HepG2 (cell line): ENCODE results near the gene ARHGAP9. TPM values are rescaled to one million over a fixed set of nuclear protein-coding genes. Genes with fewer than 3 reads are reported as not detected.
"Not testable (repeated sequence)": the region's sequence is repeated elsewhere in the genome, so short reads cannot be mapped to it uniquely, and the experiment has no call there.

ENCODE experiments used
- ATAC-seq: fragments of 200-7000 bp; cut with Tn5 transposase; 3 replicates; pipeline ENCODE4 v1.9.1; 2020; ENCODE audit warnings: mild to moderate bottlenecking, moderate library complexity
- BruUV-seq: library from RNA; stranded (reverse); fragments of 400-500 nt; replicated peaks from 2 replicates; lab custom pipeline; 2021; lab: Mats Ljungman, UMichigan
- CTCF ChIA-PET: fragments of 300-600 bp; formaldehyde crosslinking; extraction: SDS; loops from one replicate; lab custom pipeline; 2021; ENCODE audit warnings: low total read pairs, inconsistent platforms, low intra/inter-chr PET ratio; lab: Yijun Ruan, JAX
- POLR2A ChIA-PET: fragments of 350-600 bp; sonication (Branson Sonifier 250); formaldehyde crosslinking; loops from one replicate; lab custom pipeline; 2020; ENCODE audit warnings: antibody characterized with exemption, inconsistent platforms; lab: Yijun Ruan, JAX
- DNase-seq: peaks from one replicate; pipeline ENCODE4 v3.0.0-alpha.2; 2015; ENCODE audit warnings: low spot score
- FAIRE-seq: peaks from 3 replicates; lab custom pipeline; 2011; peaks lifted over from hg19 to GRCh38; lab: Jason Lieb, UNC
- H2AFZ ChIP-seq: one replicate; pipeline ENCODE4 v1.6.1; 2011; ENCODE audit warnings: low read length, inconsistent platforms
- H3K27ac ChIP-seq: fragments of 300-600 bp; 3 replicates; pipeline ENCODE4 v1.8.0; 2011; ENCODE audit warnings: mixed run types, mild to moderate bottlenecking, mixed read lengths, low read length, inconsistent platforms; ENCODE audit not compliant: insufficient read depth; ENCODE audit errors: extremely low read length
- H3K27me3 ChIP-seq, 2 experiments: fragments of 200-600 bp in 1 of 2; 2 replicates in 1 of 2; 3 replicates in 1 of 2; pipeline versions ENCODE4 v1.6.0 to v1.8.0; 2011; ENCODE audit warnings: low read length in 2 of 2, mild to moderate bottlenecking in 2 of 2, moderate library complexity in 2 of 2, inconsistent platforms in 1 of 2; ENCODE audit not compliant: insufficient read depth in 2 of 2, control insufficient read depth in 1 of 2
- H3K36me3 ChIP-seq, 2 experiments: fragments of 200-600 bp in 1 of 2; replicated peaks in 1 of 2; 2 replicates in 1 of 2; 3 replicates in 1 of 2; pipeline versions ENCODE4 v1.5.1 to v1.8.0; 2011; ENCODE audit warnings: low read length in 2 of 2, inconsistent platforms in 1 of 2; ENCODE audit not compliant: insufficient read depth in 2 of 2, control insufficient read depth in 1 of 2
- H3K4me1 ChIP-seq: 2 replicates; pipeline ENCODE4 v1.5.1; 2012; ENCODE audit warnings: low read length, inconsistent platforms; ENCODE audit not compliant: insufficient read depth
- H3K4me2 ChIP-seq: 2 replicates; pipeline ENCODE4 v1.6.0; 2011; ENCODE audit warnings: low read depth, low read length, inconsistent platforms
- H3K4me3 ChIP-seq, 3 experiments: fragments of 200-600 bp in 1 of 3; sonication (generic), shearing (Covaris generic) in 1 of 3; replicated peaks in 1 of 3; 2 replicates each; pipeline ENCODE4 v1.5.1; 2011 to 2016; ENCODE audit warnings: low read length in 3 of 3, inconsistent platforms in 2 of 3, low read depth in 2 of 3, mild to moderate bottlenecking in 2 of 3, control low read depth in 1 of 3, mixed read lengths in 1 of 3; ENCODE audit not compliant: insufficient read depth in 1 of 3
- H3K79me2 ChIP-seq: one replicate; pipeline ENCODE4 v1.6.1; 2011; ENCODE audit warnings: low read length, inconsistent platforms; ENCODE audit not compliant: insufficient read depth
- H3K9ac ChIP-seq: 2 replicates; pipeline ENCODE4 v1.6.0; 2011; ENCODE audit warnings: mild to moderate bottlenecking, low read depth, low read length, inconsistent platforms; ENCODE audit not compliant: insufficient read depth
- H3K9me3 ChIP-seq: 2 replicates; pipeline ENCODE4 v1.5.1; 2012; ENCODE audit warnings: mild to moderate bottlenecking, low read length
- H4K20me1 ChIP-seq: 2 replicates; pipeline ENCODE4 v1.6.0; 2011; ENCODE audit warnings: inconsistent platforms, mild to moderate bottlenecking, low read length, moderate library complexity; ENCODE audit not compliant: insufficient read depth
- HOXA3 ChIP-seq: sonication (generic); formaldehyde crosslinking; IDR thresholded peaks from 2 replicates; pipeline ENCODE4 v1.5.0; 2020; ENCODE audit warnings: missing genetic modification reagents
- MYNN ChIP-seq: sonication (generic); formaldehyde crosslinking; IDR thresholded peaks from 2 replicates; pipeline ENCODE4 v1.4.0; 2020; ENCODE audit warnings: mild to moderate bottlenecking, low read depth, missing genetic modification reagents
- NFYB ChIP-seq: sonication (generic); formaldehyde crosslinking; IDR thresholded peaks from 2 replicates; pipeline ENCODE4 v1.4.0; 2020; ENCODE audit warnings: missing genetic modification reagents
- RBFOX2 ChIP-seq: fragments of 200-400 bp; formaldehyde crosslinking; IDR thresholded peaks from 2 replicates; pipeline ENCODE4 v1.6.1; 2017; ENCODE audit warnings: low read depth, mild to moderate bottlenecking, low read length
- TGIF2 ChIP-seq: IDR thresholded peaks from 2 replicates; pipeline ENCODE4 v1.6.1; 2016; ENCODE audit warnings: control low read depth, missing compliant biosample characterization
- ZNF350 ChIP-seq: sonication (generic); formaldehyde crosslinking; IDR thresholded peaks from 2 replicates; pipeline ENCODE4 v1.4.0; 2020; ENCODE audit warnings: mild to moderate bottlenecking, low read depth, missing genetic modification reagents, borderline replicate concordance
- ZNF598 ChIP-seq: sonication (generic); formaldehyde crosslinking; IDR thresholded peaks from 2 replicates; pipeline ENCODE4 v1.5.1; 2020; ENCODE audit warnings: mild to moderate bottlenecking, missing genetic modification reagents, borderline replicate concordance
- ZNF605 ChIP-seq: sonication (generic); formaldehyde crosslinking; IDR thresholded peaks from 2 replicates; pipeline ENCODE4 v1.8.0; 2022; ENCODE audit warnings: mild to moderate bottlenecking, missing genetic modification reagents
- ZNF614 ChIP-seq: IDR thresholded peaks from 2 replicates; pipeline ENCODE4 v1.6.1; 2018; ENCODE audit warnings: missing biosample characterization, missing genetic modification reagents, inconsistent platforms, borderline replicate concordance
- ZNF781 ChIP-seq: sonication (generic); formaldehyde crosslinking; IDR thresholded peaks from 2 replicates; pipeline ENCODE4 v1.5.1; 2020; ENCODE audit warnings: borderline replicate concordance, mild to moderate bottlenecking, missing genetic modification reagents; ENCODE audit errors: not compliant biosample characterization
- ZNF891 ChIP-seq: sonication (generic); formaldehyde crosslinking; IDR thresholded peaks from 2 replicates; pipeline ENCODE4 v1.5.0; 2020; ENCODE audit warnings: mild to moderate bottlenecking, missing genetic modification reagents
- WGBS: methylation state at CpG from one replicate; pipeline ENCODE4 v1.1.6; 2017; ENCODE audit warnings: low lambda C conversion rate; 5-methylcytosine and 5-hydroxymethylcytosine counted together
- in situ Hi-C: cut with HindIII; loops from 2 replicates; pipeline ENCODE4 v1.10.0; 2017; ENCODE audit warnings: low pct_unique_long_range_greater_than_20kb; ENCODE audit not compliant: extremely low pct_ligation_motif_present
- intact Hi-C: fragments of 100-400 bp; cut with micrococcal nuclease; formaldehyde crosslinking; loops from one replicate; pipeline ENCODE4 v1.10.0; 2022; ENCODE audit not compliant: unreplicated experiment
- polyA plus RNA-seq, 8 experiments: library from polyadenylated mRNA; depleted of rRNA in 3 of 8; stranded (reverse) in 7 of 8; unstranded in 1 of 8; fragments of >200 nt; fragmentation: Illumina TruSeq in 4 of 8; extraction: Trizol in 4 of 8; gene quantifications; 2 replicates each; pipeline versions ENCODE4 v1.2.1 to v1.2.3, GENCODE V29; 2011 to 2016; ENCODE audit warnings: low read depth in 4 of 8, missing spikeins in 1 of 8, mixed read lengths in 1 of 8; ENCODE audit not compliant: insufficient read depth in 1 of 8
- total RNA-seq, 5 experiments: library from RNA; depleted of rRNA; stranded (reverse); fragments of >200 nt; fragmentation: Illumina TruSeq; extraction: Trizol; gene quantifications; 2 replicates each; pipeline ENCODE4 v1.2.3, GENCODE V29; 2016; ENCODE audit warnings: low read depth in 1 of 5
- TF ChIP-seq, protein P1 (sequence below): sonication (generic); IDR thresholded peaks from 2 replicates; pipeline ENCODE4 v1.6.1; 2016; ENCODE audit warnings: low read depth, borderline replicate concordance

The ARHGAP9 gene
- total and polyA plus RNA-seq, 2 of the 13 experiments (the other 11 are each of a cell fraction or from before 2014, with no cell fraction given): 0.18 to 1.2 TPM

DNA sequence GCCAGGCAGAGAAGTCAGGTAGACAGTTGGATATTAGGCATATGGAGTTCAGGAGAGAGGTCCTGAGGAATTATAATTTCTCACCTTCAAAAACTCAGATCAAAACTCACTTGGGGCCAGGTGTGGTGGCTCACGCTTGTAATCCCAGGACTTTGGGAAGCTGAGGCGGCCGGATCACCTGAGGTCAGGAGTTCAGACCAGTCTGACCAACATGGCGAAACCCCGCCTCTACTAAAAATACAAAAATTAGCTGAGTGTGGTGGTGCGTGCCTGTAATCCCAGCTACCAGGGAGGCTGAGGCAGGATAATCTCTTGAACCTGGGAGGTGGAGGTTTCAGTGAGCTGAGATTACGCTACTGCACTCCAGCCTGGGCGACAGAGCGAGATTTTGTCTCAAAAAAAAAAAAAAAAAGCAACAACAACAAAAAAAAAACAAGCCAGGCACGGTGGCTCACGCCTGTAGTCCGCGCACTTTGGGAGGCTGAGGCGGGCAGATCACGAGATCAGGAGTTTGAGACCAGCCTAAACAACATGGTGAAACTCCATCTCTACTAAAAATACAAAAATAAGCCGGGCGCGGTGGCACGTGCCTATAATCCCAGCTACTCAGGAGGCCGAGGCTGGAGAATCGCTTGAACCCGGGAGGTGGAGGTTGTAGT, 22.8 kb upstream of the ARHGAP9 start:
- H3K36me3 ChIP-seq: peaks cover 28 to 71% of the 10 kb centered on the region in 2 experiments; a peak in 4 of 5 replicates
- 0 out of 2 replicates have a peak, but pooled peaks have one; percentile 34 for TF ChIP-seq RBFOX2
- H3K4me1 ChIP-seq, H3K4me3 ChIP-seq, H3K4me2 ChIP-seq, H4K20me1 ChIP-seq, H3K79me2 ChIP-seq, H3K9ac ChIP-seq, intact Hi-C loops, H3K27me3 ChIP-seq, H3K9me3 ChIP-seq, in situ Hi-C loops, CTCF ChIA-PET, DNase-seq, H3K27ac ChIP-seq, ATAC-seq, FAIRE-seq, H2AFZ ChIP-seq, BruUV-seq: not testable (repeated sequence)
- 98% methylated on average over 22 of the region's 22 CpGs for WGBS
- POLR2A ChIA-PET: interaction anchor here (0.6 to 9.0 kb wide), 5 partner anchors 12 to 181 kb away, joined by 3 to 90 read pairs (median 3); partner anchors contain the start of gene DDIT3

DNA sequence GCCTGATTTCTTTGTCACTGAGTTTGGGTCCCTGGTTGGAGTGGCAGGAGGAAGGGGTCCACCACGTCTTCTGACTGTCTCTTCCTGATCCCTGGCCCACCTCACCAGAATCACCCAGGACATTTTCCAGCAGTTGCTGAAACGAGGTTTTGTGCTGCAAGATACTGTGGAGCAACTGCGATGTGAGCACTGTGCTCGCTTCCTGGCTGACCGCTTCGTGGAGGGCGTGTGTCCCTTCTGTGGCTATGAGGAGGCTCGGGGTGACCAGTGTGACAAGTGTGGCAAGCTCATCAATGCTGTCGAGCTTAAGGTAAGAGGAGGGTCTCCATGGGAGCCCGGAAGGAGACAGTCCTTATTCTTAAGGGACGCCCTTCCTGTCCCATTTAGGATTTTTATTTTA, 20.5 kb upstream of the ARHGAP9 start:
- in situ Hi-C loops (no loop called here), intact Hi-C loops (no loop called here)
- H3K4me3 ChIP-seq: no peak overlapping the region
- FAIRE-seq: no peak
- H3K79me2 ChIP-seq: no peaks in the 10 kb centered on the region
- H3K9me3 ChIP-seq: no peaks in the 10 kb centered on the region
- H3K4me1 ChIP-seq: peaks cover 10% of the 10 kb centered on the region
- no peak overlapping the region for H2AFZ ChIP-seq
- no peak for ATAC-seq
- BruUV-seq: no TSS peak
- ChIA-PET CTCF (no interaction called here), POLR2A (interaction anchor here (1.2 to 9.0 kb wide), 2 partner anchors 10 to 18 kb away, joined by 3 to 90 read pairs; partner anchors contain the start of gene DDIT3)
- no peak overlapping the region for H3K27ac ChIP-seq
- no peak overlapping the region for H3K9ac ChIP-seq
- H3K36me3 ChIP-seq: peaks cover 23 to 61% of the 10 kb centered on the region in 2 experiments; a peak in 4 of 5 replicates
- DNase-seq: no peak
- TF ChIP-seq TGIF2 (CRISPR knock-in tag): no peak
- TF ChIP-seq ZNF781 (CRISPR knock-in tag): no peak
- no peak for TF ChIP-seq ZNF350
- no peak for TF ChIP-seq HOXA3 (CRISPR knock-in tag)
- no peak for TF ChIP-seq ZNF605
- TF ChIP-seq ZNF614: no peak
- no peak for TF ChIP-seq NFYB
- TF ChIP-seq ZNF598 (CRISPR knock-in tag): no peak
- TF ChIP-seq MYNN (CRISPR knock-in tag): no peak
- TF ChIP-seq, protein P1, sequence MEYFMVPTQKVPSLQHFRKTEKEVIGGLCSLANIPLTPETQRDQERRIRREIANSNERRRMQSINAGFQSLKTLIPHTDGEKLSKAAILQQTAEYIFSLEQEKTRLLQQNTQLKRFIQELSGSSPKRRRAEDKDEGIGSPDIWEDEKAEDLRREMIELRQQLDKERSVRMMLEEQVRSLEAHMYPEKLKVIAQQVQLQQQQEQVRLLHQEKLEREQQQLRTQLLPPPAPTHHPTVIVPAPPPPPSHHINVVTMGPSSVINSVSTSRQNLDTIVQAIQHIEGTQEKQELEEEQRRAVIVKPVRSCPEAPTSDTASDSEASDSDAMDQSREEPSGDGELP: no peak
- TF ChIP-seq ZNF891 (CRISPR knock-in tag): no peak
- no peaks in the 10 kb centered on the region for H3K27me3 ChIP-seq
- WGBS: 99% methylated on average over 10 of the region's 11 CpGs
- no peak overlapping the region for H3K4me2 ChIP-seq
- no peaks in the 10 kb centered on the region for H4K20me1 ChIP-seq
